ENCODE results near the gene ANKHD1. TPM values are rescaled to one million over a fixed set of nuclear protein-coding genes. Genes with fewer than 3 reads are reported as not detected.
"Not testable (repeated sequence)": the region's sequence is repeated elsewhere in the genome, so short reads cannot be mapped to it uniquely, and the experiment has no call there.

ANKHD1 gene
- total RNA-seq, 6 experiments from 2014 or later: 35.4 to 49.7 (median 41.5) TPM

- DNase-seq: no peak
These were observed 18.6 kb downstream of the ANKHD1 start for GRCh38 chr5:140420226-140420570.

DNA sequence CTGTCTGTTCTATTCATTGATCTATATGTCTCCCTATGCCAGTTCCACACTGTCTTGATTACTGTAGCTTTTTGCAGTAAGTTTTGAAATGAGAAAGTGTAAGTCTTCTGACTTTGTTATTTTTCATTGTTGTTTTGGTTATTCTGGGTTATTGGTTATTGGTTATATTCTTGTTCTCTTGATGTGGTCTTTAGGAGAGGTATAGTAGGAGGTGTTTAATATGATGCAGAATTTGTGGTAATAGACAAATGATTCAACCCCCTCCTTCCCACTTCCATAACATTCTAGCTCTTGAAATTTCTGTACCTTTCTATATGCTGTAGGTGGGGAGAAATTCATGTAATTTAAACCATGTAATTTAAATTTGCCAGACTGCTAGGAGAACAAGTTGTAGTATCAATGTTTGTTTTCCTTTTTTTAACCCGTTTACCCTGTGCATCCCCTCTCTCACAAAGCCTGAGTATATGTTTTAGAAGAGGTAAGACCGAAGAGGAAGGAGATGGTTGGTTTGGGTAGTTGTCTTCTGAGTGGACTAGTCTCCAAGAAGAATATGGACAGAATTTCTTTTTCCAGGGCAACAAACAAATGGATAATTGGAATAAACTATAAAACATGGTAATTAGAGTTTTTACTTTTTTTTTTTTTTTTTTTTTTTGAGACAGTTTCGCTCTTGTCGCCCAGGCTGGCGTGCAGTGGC, 19.2 kb downstream of the ANKHD1 start:
- peaks cover 2% of the 10 kb centered on the region; the same call in 1 of the 2 replicates for H3K36me3 Mint-ChIP-seq (ENCODE audit: low read depth)
- H3K4me1 Mint-ChIP-seq (ENCODE audit: low read depth): peaks cover 30% of the 10 kb centered on the region
- no peak overlapping the region for H3K4me3 Mint-ChIP-seq
- TF ChIP-seq, protein P1, sequence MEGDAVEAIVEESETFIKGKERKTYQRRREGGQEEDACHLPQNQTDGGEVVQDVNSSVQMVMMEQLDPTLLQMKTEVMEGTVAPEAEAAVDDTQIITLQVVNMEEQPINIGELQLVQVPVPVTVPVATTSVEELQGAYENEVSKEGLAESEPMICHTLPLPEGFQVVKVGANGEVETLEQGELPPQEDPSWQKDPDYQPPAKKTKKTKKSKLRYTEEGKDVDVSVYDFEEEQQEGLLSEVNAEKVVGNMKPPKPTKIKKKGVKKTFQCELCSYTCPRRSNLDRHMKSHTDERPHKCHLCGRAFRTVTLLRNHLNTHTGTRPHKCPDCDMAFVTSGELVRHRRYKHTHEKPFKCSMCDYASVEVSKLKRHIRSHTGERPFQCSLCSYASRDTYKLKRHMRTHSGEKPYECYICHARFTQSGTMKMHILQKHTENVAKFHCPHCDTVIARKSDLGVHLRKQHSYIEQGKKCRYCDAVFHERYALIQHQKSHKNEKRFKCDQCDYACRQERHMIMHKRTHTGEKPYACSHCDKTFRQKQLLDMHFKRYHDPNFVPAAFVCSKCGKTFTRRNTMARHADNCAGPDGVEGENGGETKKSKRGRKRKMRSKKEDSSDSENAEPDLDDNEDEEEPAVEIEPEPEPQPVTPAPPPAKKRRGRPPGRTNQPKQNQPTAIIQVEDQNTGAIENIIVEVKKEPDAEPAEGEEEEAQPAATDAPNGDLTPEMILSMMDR (IDR thresholded peaks at IDR 0.05): no peak
- no peaks in the 10 kb centered on the region for H3K9me3 Mint-ChIP-seq
- no peaks in the 10 kb centered on the region; the same call in 1 of the 2 replicates for H3K27me3 Mint-ChIP-seq (ENCODE audit: insufficient read depth)
- no peak for DNase-seq
- no peak overlapping the region for H3K27ac Mint-ChIP-seq

More at GRCh38 chr5:140420226-140420570, 18.6 kb downstream of the ANKHD1 start:
- H3K36me3 Mint-ChIP-seq (ENCODE audit: low read depth): peaks cover 3% of the 10 kb centered on the region; the same call in 1 of the 2 replicates
- no peaks in the 10 kb centered on the region; the same call in 1 of the 2 replicates for H3K27me3 Mint-ChIP-seq (ENCODE audit: insufficient read depth)
- no peaks in the 10 kb centered on the region for H3K9me3 Mint-ChIP-seq
- no peak overlapping the region for H3K4me3 Mint-ChIP-seq
- peaks cover 30% of the 10 kb centered on the region for H3K4me1 Mint-ChIP-seq (ENCODE audit: low read depth)
- H3K27ac Mint-ChIP-seq: no peak overlapping the region
- TF ChIP-seq, protein P1 (IDR thresholded peaks at IDR 0.05): no peak

DNA sequence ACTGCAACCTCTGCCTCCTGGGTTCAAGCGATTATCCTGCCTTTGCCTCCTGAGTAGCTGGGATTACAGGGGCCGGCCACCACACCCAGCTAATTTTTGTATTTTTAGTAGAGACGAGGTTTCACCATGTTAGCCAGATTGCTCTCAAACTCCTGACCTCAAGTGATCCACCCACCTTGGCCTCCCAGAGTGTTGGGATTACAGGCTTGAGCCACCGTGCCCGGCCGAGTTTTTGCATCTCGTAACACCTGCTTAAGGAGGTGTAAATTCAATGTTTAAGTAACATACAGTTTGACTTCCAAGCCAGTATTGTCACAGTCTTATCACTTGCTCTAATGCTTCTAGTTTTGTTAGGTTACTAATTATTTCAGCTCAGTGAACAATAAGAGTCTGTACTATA, 19.7 kb downstream of the ANKHD1 start:
- not testable (repeated sequence) for H3K27ac Mint-ChIP-seq; H3K27me3 Mint-ChIP-seq (ENCODE audit: insufficient read depth); H3K4me3 Mint-ChIP-seq; DNase-seq; H3K9me3 Mint-ChIP-seq; H3K36me3 Mint-ChIP-seq (ENCODE audit: low read depth)
- H3K4me1 Mint-ChIP-seq (ENCODE audit: low read depth): peaks cover 30% of the 10 kb centered on the region

DNA sequence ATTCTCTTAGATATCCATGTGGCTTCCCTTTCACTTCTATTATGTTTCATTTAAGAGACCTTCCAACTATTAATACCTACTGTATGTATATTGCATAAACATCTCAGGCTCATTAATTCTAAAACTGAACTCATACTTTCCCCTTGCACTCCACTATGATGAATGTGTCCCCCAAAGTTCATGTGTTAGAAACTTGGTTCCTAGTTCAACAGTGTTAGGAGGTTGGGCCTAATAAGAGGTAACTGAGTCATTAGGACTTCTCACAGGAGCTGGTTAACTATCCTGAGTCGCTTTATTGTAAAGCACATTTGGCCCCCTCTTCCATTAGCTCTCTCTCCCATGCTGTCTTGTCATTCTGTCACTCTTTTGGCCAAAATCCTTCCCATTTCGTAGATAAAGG, 22.0 kb downstream of the ANKHD1 start:
- no peak for DNase-seq
- Mint-ChIP-seq H3K27ac (no peak overlapping the region), H3K4me3 (no peak overlapping the region), H3K9me3 (no peaks in the 10 kb centered on the region), H3K36me3 (ENCODE audit: low read depth) (no peaks in the 10 kb centered on the region), H3K4me1 (ENCODE audit: low read depth) (peaks cover 30% of the 10 kb centered on the region), H3K27me3 (ENCODE audit: insufficient read depth) (no peaks in the 10 kb centered on the region; the same call in 1 of the 2 replicates)
- TF ChIP-seq, protein P1 (IDR thresholded peaks at IDR 0.05): no peak

DNA sequence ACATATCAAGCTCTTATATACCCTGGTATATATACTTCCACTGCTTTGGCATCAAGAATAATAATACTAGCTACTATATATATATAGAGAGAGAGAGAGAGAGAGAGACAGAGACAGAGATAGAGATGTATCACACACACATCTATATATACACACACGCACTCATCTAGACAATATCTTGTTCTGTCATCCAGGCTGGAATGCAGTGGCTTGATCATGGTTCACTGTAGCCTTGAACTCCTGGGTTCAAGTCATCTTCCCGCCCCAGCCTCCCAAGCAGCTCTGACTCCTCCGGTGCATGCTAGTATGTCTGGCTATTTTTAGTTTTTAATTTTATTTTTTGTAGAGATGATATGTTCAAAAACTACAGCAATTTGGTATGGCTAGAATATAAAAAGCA, 22.5 kb downstream of the ANKHD1 start:
- TF ChIP-seq, protein P1 (IDR thresholded peaks at IDR 0.05): no peak
- Mint-ChIP-seq H3K4me1 (ENCODE audit: low read depth) (peaks cover 26% of the 10 kb centered on the region), H3K9me3 (no peaks in the 10 kb centered on the region), H3K27me3 (ENCODE audit: insufficient read depth) (no peaks in the 10 kb centered on the region; the same call in 1 of the 2 replicates), H3K27ac (no peak overlapping the region), H3K36me3 (ENCODE audit: low read depth) (no peaks in the 10 kb centered on the region), H3K4me3 (no peak overlapping the region)
- no peak for DNase-seq

DNA sequence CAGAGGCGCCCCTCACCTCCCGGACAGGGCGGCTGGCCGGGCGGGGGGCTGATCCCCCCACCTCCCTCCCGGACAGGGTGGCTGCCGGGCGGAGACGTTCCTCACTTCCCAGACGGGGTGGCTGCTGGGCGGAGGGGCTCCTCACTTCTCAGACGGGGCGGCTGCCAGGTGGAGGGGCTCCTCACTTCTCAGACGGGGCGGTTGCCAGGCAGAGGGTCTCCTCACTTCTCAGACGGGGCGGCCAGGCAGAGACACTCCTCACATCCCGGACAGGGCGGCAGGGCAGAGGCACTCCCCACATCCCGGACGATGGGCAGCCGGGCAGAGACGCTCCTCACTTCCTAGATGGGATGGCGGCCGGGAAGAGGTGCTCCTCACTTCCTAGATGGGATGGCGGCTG, 26.1 kb downstream of the ANKHD1 start:
- peaks cover 12% of the 10 kb centered on the region for H3K4me1 Mint-ChIP-seq (ENCODE audit: low read depth)
- H3K36me3 Mint-ChIP-seq (ENCODE audit: low read depth): not testable (repeated sequence)

More for the DNA sequence above, 26.1 kb downstream of the ANKHD1 start:
- not testable (repeated sequence) for H3K4me3 Mint-ChIP-seq; H3K9me3 Mint-ChIP-seq; H3K27ac Mint-ChIP-seq; DNase-seq; H3K27me3 Mint-ChIP-seq (ENCODE audit: insufficient read depth)
